ENCODE measurements around the gene FBXO27.

GRCh38 chr19:39057615-39058014, 25.3 kb upstream of the FBXO27 start:
- TF ChIP-seq CTCF (IDR thresholded peaks at IDR 0.05) (no peak), JUNB (IDR thresholded peaks at IDR 0.05) (no peak), CHD4 (IDR thresholded peaks at IDR 0.05; ENCODE audit: borderline replicate concordance) (no peak), EP300 (IDR thresholded peaks at IDR 0.05) (no peak), JUN (IDR thresholded peaks at IDR 0.05) (no peak), HMGXB4 (CRISPR knock-in tag; IDR thresholded peaks at IDR 0.05; ENCODE audit: borderline replicate concordance) (no peak), RNF2 (IDR thresholded peaks at IDR 0.05; ENCODE audit: borderline replicate concordance, low read depth) (no peak)
